GM06990 (cell line): ENCODE data around the gene CHN2.

ENCODE experiments used
- DNase-seq: peaks from one replicate; pipeline ENCODE4 v3.0.0-alpha.2; 2011; ENCODE audit not compliant: insufficient read length; ENCODE audit errors: extremely low read depth
- H3K27me3 ChIP-seq: replicated peaks from 2 replicates; pipeline ENCODE4 v1.6.0; 2011; ENCODE audit warnings: low read length; ENCODE audit not compliant: control insufficient read depth, insufficient read depth
- H3K36me3 ChIP-seq: 2 replicates; pipeline ENCODE4 v1.5.1; 2011; ENCODE audit warnings: low read length; ENCODE audit not compliant: control insufficient read depth, insufficient read depth
- H3K4me3 ChIP-seq: replicated peaks from 2 replicates; pipeline ENCODE4 v1.5.1; 2011; ENCODE audit warnings: low read depth, mild to moderate bottlenecking, control low read depth, low read length
- TF ChIP-seq, protein P1 (sequence below): IDR thresholded peaks from 2 replicates; pipeline ENCODE4 v1.5.1; 2011; ENCODE audit warnings: low read length, control low read depth, mild to moderate bottlenecking, inconsistent platforms; ENCODE audit not compliant: insufficient read depth, poor library complexity, severe bottlenecking

The CHN2 gene

DNA sequence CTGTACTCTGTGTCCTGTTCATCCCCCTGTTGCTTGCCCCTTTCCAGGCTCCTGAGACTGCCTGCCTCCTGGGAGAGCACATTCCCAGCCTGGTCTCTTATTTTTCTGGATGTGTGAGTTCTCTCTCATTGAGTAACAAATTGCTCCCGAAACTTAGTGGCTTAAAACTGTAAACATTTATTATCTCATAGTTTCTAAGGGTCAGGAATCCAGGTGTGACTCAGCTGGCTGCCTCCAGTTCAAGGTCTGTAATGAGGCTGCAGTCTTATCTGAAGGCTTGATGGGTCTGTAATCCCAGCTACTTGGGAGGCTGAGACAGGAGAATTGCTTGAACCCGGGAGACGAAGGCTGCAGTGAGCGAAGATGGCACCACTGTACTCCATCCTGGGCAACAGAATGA is 315.5 kb downstream of the CHN2 start:
- Histone ChIP-seq H3K27me3 (no peaks in the 10 kb centered on the region; the same call in 1 of the 2 replicates), H3K36me3 (no peaks in the 10 kb centered on the region), H3K4me3 (no peak overlapping the region)
- no peak for DNase-seq
- TF ChIP-seq, protein P1, sequence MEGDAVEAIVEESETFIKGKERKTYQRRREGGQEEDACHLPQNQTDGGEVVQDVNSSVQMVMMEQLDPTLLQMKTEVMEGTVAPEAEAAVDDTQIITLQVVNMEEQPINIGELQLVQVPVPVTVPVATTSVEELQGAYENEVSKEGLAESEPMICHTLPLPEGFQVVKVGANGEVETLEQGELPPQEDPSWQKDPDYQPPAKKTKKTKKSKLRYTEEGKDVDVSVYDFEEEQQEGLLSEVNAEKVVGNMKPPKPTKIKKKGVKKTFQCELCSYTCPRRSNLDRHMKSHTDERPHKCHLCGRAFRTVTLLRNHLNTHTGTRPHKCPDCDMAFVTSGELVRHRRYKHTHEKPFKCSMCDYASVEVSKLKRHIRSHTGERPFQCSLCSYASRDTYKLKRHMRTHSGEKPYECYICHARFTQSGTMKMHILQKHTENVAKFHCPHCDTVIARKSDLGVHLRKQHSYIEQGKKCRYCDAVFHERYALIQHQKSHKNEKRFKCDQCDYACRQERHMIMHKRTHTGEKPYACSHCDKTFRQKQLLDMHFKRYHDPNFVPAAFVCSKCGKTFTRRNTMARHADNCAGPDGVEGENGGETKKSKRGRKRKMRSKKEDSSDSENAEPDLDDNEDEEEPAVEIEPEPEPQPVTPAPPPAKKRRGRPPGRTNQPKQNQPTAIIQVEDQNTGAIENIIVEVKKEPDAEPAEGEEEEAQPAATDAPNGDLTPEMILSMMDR = no peak

DNA sequence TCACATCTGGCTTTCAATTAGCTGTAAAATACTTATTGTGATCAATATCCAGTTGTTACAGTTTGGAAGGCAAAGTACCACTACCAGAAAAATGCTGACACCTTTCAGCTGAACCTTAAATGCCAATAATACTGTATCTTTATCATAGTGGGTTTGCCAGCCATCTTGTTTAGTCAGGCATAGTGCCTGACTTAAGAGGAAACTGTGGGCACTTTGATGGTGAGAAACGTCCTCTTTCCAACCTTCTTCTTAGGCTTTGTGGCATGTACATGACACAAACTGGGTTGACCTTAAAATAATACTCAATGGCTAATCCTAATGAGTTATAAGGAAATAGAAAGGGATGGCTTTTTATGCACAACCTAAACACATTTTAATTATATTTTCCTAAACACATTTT is 316.8 kb downstream of the CHN2 start:
- DNase-seq = no peak
- Histone ChIP-seq H3K4me3 (no peak overlapping the region), H3K27me3 (no peaks in the 10 kb centered on the region), H3K36me3 (no peaks in the 10 kb centered on the region)
- TF ChIP-seq, protein P1 = no peak

DNA sequence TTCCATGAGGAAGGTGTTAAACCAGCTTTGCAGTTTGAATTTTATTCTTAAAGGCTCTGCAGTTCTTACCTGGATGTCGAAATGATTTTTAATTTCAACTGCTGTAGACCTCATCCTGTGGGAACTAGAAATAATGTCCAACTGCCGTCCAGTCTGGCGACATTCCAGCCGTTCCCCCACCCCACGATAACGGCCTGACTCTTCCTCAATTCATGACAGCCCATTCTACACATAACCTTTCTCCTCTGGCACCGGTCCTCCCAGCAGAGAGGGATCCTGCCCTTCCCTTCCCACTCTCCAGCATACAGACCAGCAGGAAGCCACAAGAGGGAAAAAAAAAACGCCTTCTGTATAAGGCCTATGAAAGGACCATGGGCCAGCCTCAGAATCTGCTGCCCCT is 317.3 kb downstream of the CHN2 start:
- no peak for DNase-seq
- no peaks in the 10 kb centered on the region for H3K27me3 ChIP-seq
- no peaks in the 10 kb centered on the region for H3K36me3 ChIP-seq
- TF ChIP-seq, protein P1 = no peak
- no peak overlapping the region for H3K4me3 ChIP-seq

DNA sequence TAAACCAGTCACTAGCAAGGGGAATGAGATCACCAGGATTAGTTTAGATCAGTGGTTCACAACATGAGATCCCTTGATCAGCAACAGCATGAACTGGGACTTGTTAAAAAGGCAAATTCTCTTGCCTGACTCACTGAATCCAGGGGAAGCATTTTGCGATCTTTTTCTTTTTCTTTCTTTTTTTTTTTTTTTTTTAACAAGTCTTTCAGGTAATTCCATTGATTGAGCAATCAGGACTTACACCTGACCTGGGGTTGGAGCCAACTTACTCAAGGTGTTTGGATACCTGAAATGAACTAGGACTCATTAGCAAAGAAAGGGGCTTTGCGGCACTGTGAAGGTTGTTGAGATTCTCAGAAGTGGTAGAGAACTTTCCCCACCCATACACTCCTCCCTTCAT is 321.9 kb downstream of the CHN2 start:
- DNase-seq = no peak
- no peaks in the 10 kb centered on the region for H3K36me3 ChIP-seq
- no peaks in the 10 kb centered on the region; the same call in 1 of the 2 replicates for H3K27me3 ChIP-seq
- H3K4me3 ChIP-seq = no peak overlapping the region
- TF ChIP-seq, protein P1 = no peak

DNA sequence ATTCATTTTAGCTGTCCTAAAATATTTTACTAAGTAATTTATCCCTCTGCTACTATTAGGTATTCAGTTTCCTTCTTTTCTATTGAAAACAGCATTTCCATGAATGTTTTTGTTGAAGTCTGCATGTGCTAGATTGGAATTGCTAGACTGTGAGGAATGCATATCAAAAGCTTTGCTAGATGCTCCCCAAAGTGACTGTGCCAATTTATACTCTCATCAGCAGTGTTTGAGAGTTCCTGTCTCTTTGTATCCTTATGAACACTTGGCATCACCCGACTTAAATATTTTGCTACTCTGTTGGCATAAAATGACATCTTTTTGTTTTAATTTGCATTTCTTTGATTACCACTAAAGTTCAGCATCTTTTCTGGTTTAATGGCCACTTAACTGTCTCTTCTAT is 324.0 kb downstream of the CHN2 start:
- DNase-seq = no peak
- no peak overlapping the region for H3K4me3 ChIP-seq
- no peaks in the 10 kb centered on the region; the same call in 1 of the 2 replicates for H3K27me3 ChIP-seq
- TF ChIP-seq, protein P1 = no peak
- no peaks in the 10 kb centered on the region for H3K36me3 ChIP-seq

DNA sequence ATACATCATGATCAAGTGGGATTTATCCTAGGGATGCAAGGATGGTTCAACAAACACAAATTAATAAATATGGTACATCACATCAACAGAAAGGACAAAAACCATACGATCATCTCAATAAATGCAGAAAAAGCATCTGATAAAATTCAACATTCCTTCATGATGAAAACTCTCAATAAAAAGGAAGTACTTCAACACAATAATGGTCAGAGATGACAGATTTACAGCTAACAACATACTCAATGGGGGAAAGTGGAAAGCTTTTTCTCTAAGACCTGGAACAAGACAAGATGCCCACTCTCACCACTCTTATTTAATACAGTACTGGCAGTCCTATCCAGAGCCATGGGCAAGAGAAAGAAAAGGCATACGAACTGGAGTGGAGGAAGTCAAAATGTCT is 329.2 kb downstream of the CHN2 start:
- TF ChIP-seq, protein P1 = no peak
- Histone ChIP-seq H3K36me3 (no peaks in the 10 kb centered on the region), H3K27me3 (no peaks in the 10 kb centered on the region), H3K4me3 (no peak overlapping the region)
- DNase-seq = no peak
